Stimulated activated CD4-positive, alpha-beta T cell treated with anti-CD3 and anti-CD28 coated beads, TNF-alpha, amount 100 ng/mL, for 24 hours (primary cell): ENCODE results near the gene ACER1.
"Not testable (repeated sequence)": the region's sequence is repeated elsewhere in the genome, so short reads cannot be mapped to it uniquely, and the experiment has no call there.

Experiments used
- DNase-seq, 3 experiments: peaks; one replicate each; pipeline ENCODE4 v3.0.0-alpha.2; 2020; ENCODE audit warnings: low read depth in 3 of 3

The ACER1 gene

DNA sequence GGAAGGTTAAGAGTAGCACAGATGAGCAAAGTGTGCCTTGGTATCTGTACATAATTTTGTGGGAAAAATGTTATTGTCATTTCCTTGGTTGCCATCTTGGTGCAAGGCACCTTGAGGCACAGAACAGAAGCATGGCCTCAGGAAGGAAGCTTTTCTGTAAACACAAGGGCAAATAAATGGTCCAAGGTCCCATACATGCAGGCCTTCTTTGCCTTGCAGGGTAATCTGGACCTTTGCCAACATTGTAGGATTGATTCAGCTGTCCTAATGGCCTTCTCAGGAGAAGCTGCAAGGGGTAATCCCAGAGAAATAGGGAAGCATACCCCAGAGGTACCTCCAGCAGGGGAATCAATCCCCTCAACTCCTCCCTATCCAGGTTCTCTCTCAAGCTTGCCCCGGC is 44.7 kb downstream of the ACER1 start:
- DNase-seq, result no peak

DNA sequence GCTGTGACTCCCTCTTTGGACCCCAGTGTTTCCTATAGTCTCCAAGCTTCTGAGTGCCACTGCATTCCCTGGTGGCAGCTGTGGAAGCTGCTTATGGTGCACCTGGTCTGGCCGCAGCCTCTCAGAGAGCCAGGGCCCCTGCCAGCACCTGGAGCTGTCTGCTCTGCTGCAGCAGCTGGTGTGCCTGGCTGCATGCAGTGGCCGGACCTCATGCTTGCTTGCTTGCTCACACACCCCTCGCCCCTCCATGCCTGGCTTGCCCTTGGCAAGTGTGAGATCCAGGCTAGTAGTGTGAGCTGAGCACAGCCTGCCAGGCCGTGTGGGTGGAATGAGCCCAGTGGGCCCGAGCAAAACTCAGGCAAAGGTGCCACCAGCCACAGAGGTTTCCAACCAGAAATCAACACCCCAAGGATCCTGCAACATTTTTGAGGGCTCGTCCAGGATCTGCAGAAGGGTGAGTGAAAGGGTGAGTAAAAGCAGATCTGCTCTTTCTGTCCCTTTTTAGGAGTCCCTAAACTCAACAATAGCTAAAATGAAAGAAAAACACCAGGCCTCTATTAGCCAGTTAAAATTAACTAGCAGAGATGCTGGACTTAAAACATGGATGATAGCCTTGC is 46.0 kb downstream of the ACER1 start:
- no peak for DNase-seq

DNA sequence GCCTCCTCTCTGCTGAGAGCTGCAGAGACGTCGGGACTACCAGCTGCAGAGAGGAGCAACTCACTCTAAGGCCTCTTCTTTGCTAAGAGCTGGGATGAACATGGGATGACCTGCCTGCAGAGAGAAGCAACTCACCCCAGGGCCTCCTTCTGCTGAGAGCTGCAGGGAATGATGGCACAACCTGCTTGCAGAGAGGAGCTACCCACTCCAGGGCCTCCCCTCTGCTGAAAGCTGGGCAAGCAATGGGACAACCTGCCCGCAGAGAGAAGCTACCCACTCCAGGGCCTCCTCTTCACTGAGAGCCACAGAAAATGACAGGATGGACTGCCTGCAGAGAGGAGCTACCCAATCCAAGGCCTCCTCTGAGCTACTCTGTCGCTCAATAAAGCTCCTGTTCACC is 46.7 kb downstream of the ACER1 start:
- DNase-seq, result no peak

DNA sequence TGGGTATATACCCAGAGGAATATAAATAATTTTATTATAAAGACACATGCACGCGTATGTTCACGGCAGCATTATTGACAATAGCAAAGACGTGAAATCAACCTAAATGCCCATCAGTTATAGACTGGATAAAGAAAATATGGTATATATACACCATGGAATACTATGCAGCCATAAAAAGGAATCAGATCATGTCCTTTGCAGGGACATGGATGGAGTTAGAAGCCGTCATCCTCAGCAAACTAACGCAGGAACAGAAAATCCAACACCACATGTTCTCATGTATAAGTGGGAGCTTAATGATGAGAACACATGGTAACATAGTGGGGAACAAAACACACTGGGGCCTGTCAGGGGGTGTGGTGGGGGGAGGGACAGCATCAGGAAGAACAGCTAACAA is 51.0 kb downstream of the ACER1 start:
- DNase-seq, result not testable (repeated sequence)

DNA sequence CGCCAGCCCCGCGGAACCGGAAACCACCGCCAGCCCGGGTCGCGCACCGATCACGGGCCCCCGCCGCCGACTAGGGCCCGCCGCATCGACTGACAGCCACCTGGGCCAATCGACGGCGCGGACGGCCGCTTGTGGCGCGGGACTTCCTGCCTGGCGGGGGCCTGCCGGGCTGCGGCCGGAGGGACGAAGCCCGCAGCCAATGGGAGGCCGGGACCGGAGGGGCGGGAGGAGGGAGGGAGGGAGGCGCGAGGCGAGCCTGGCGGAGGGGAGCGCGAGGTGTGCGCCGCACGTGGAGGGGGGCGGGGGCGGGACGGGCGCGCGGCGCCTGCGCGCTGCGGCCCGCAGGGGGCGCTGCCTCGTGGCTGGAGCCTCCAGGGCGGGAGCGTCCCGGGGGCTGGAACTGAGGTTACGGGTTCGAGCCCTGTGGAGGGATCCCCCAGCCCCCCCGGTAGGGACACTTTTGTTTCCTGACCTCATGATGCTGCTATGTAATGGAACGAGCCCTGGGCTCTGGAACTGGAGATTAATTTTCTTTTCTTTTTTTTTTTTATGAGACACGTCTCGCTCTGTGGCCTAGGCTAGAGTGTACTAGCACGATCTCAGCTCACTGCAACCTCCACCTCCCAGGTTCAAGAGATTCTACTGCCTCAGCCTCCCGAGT is 53.4 kb downstream of the ACER1 start, which contains the start of gene MLLT1:
Gene MLLT1, minus strand, starts transcription at position 45 of the 661 bp plus-strand sequence. CDS start 191 bp downstream, outside the sequence.
- DNase-seq, result peak; percentile 91 to 96 (median 95)

DNA sequence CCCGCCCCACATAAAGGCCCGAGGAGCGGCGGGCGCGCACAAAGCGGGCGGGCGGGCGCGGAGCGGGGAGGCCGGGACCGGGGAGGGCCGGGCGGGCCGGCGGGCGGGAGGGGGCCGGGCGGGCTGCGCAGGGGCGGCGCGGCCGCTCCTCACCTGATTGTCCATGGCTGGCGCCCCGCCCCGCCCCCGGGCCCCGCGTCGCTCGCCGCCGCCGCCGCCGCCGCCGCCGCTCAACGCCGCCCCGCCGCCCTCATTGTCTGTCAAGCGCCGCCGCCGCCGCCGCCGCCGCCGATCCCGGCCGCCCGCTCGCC is 53.8 kb downstream of the ACER1 start:
- DNase-seq, result no peak

DNA sequence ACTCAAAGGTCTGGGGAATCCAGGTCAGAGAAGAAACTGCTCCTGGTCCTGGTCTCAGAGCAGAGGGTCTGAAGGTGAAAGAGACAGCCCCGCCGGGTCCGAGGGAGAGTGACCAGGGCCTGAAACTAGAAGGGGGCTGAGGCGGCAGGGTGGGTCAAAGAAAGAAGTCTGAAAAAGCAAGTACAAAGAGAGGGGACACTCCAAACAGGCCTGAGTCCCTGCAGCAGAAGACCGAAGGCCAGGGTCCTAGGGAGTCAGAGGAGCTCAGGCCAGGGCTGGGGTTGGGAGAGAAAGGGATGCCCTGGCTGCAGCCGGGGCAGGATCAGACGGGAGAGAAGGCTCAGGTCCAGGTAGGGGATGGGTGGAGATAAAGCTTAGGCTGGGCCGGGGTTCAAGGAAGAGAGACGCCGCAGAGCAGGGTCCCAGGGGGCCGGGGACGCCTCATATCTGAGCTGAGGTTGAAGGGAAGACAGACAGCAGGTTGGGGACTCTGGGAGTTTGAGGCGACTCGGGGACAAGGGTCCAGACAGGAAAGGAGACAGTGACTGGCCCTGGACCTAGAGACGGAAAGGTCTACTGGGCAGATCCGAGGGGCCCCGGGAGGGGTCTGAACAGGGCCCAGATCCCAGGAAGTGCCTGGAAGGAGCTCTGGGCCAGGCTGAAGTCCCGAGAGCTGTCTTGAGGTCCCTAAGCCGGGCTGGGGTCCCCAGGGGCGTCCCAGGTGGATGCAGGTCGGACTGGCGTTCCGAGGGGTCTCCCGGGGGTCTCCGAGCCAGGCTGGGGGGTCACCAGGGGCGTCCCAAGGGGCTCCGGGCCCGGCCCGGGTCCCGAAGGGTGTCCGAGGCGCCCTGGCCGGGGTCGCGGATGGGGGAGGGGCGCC is 54.4 kb downstream of the ACER1 start:
- no peak for DNase-seq

DNA sequence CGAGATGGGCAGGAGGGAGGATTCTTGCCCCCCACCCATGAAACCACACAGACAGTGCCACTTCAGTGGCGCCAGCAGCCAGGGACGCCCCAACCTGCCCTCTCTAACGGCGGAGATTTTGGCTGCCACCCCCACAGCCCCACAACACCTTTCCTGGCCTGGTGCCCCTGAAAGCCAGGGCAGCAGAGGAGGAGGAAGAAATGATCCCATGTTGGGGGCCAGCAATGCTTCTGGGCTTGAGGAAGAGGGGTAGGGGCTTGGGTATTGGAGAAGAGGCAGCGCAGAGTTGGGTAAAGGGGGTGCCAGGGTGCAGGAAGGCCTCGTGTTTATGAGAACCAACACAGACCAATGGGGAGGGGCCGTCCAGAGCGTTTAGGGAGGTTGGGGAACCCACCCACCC is 55.4 kb downstream of the ACER1 start:
- DNase-seq, result no peak

DNA sequence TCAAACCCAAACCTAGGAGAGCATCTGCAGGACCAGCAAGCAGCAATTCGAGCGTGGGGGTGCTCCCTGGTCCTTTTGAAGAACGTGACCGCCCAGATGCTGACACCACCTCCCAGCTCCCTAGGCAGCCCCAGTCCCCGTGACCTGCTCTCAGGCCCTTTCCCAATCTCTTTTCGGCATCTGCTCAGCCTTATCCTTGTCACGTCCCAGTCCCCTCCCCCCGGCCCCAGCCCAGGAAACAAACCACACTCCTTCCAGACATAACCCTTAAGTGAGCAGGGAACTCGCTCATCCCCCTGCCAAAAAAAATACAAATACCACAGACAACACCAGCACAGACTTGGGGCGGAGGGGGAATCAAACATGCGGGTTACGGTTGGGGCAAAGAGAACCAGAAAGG is 57.0 kb downstream of the ACER1 start:
- no peak for DNase-seq

DNA sequence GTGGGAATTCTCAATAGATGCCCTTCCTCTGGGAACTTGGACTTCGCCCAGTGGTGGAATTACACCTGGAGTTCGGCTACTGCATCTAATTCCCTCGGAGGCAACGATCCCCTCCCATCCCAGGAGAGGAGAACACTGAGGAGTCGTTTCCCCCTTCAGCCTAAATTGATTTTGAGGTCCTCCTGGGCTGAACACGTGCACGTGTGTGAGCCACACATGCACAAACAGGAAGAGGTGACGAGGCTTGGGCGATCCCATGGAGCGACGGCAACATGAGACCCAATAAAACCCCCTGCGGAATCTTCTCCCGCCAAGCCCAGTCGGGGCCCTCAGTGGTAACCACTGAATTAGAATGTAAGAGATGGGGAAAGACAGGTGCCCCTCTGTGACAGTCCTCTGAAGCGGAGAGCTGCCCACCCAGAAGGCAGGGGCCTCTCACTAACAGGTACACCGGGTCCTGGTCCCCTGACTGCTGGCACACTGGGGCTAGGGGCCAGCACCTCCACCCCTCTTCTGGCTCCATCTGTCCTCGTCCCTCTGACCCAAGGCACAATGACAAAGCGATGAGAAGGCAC is 58.2 kb downstream of the ACER1 start:
- DNase-seq, result no peak

DNA sequence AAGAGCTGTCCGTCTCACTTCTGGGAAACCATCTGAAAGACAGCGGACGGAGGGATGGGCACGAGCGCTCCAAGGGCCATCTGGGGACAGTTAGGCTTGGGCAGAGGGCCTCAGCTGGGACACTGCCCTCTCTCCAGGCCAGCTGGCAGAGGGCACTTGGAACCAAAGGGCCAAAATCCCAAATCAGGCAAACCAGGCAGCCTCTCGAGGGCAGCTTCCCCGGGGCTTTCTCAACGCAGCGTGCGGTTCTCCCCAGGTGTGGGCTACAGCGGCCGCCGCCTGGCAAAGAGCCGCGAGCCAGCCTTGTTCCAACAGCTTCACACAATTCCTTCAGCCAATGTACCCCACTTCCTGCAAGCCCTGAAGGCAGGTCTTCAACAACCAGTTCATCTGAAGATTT is 58.7 kb downstream of the ACER1 start:
- DNase-seq, result no peak

DNA sequence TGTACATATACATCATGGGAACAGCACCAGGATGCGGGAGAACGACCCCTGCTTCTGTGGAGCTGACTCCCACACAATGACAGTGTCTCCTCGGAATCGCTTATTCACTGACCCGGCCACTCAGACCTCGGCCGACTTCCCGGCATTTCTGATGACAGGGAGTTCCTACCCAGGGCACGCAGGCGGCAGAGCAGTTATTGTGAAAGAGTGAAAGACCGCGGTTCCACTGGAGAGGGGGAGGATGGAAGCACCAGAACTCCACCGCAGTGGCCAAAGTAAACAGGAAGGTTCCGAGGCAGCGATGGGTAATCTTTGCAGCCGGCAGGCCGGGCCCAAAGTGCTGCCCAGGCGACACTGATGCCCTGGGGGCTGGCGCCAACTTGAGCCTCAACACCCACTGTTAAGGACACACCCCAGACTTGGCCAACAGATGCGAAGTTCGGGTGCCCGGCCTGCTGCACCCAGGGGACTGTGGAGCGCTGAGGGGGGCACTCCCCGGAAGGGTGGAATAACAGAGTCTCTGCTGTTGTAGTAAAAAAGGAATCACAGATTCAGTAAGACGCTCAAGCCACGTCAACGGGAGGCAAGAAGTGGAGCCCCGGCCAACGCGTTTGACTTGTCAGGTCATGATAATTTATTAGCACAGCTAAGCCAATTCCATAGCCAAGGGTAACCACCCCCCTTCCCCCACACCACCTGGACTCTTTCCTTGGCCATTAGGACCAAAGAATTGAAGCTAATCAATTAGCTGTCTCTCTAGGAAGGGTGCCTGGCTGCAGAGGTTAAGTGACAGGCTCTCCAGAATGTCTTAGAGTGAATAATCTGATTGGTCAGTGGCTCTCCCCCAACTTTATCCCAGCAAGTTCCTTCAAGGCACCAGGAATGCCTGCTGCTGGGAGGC is 59.5 kb downstream of the ACER1 start:
- no peak for DNase-seq

DNA sequence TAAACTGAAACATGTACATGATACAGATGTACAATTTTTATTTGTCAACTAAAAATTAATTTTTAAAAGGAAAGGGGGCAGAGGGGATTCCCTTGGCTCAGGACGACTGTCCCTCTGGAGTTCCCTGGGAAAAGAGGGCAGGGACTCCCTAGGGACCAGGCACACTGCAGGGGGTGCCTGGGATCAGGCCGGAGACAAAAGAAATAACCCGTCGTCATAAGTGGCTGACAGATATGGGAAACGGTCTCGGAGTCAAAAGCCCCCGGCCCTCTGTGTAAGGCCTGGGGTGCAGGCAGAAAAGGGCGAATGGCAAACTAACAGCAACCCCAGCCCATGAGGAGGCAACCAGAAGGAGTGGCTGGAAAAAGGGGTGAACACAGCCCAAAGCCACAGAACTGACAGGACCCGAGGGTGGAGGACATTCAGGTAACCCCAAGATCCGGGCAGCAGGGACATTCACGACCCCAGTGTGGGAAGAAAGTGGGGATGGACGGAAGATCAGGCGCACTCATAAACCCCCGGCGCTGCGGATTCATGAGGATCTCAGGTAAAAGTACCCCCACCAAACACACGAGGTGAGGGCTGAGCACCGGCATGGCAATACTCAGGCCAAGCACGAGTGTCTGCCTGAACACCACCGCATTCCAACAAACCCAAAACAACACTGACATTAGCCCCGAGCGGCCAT is 60.4 kb downstream of the ACER1 start:
- no peak for DNase-seq

DNA sequence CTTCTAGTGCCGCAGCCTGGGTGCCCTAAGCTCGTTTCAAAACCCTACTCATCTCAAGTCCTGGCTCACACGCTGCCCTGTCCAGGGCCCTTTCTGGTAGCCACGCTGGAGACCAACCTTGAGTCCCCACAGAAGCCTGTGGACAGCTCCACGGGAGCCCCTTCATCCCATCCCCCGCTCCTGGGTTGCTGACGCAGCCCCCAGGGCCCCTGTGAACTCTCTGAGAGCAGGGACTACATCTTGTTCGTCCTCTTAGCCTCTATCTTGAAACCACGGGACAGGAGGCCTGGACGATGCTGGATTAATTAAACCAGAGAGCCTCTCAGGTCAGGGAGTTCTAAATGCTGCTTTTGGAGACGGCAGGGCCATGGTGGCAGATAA is 61.0 kb downstream of the ACER1 start:
- no peak for DNase-seq

DNA sequence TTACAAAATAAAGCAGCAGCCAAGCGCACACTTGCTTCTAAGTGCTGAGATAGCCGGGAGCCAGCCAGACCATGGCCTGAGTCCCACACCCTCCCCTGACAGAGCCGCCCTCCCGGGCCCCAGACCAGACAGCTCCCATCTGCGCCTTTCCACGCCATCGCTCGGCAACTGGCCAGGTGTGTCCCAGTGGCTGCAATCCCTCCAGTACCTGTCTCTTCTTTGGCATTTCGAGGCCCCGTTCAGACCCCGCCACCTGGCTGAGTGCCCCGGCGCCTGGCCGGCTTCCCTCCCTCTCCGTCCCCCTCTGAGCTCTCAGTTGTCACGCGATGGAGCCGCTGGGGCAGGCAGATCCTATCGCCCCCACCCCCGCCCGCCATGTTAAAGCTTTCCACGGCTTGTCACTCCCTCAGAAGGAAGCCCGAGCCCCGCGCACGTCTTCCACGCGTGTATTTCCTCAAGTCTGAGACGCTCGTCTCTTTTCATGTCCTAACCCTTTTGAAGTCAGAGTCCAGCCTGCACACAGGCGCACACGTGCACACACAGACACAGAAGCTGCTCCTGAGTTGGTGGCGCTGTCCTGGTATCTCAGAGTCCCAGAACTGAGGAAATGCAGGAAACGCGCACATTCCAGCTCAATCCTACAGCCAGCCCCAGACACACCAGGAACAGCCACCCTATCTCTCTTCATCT is 61.5 kb downstream of the ACER1 start:
- DNase-seq, result no peak

DNA sequence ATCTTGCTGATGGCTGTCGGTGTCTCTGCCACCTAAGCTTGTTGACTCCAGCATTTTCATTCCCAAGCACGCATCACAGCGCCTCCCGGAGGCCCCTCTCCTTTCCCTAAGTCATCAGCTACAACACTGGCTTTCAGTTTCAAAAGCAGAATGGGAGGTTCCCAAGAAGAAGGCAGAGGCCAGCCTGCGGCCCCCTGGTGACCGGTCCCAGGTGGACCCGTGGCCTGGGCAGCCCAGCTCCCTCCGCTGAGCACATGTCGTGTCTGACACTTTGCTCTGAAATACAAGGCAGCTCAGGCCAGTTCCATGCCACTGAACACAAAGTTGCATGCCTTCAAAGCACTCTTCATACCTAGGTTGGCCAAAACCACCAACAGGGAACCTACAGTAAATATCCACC is 62.2 kb downstream of the ACER1 start:
- no peak for DNase-seq

DNA sequence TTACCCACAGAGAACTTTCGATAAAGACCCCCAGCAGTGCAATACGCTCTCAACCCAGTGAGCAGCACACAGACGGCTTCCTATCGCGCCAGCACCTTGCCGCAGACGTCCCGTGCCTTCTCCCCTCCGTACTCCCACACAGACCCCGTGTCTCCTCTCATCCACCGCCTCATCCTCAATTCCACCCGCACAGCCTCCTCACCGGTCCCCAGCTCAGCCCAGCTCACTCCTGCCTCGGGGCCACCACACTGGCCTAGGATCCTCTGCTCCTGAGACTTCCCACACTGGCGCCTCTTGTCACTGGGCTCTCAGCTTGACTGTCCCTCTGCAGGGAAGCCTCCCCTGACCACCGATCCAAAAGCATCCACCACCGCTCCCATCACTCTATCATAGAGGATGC is 62.6 kb downstream of the ACER1 start:
- no peak for DNase-seq

DNA sequence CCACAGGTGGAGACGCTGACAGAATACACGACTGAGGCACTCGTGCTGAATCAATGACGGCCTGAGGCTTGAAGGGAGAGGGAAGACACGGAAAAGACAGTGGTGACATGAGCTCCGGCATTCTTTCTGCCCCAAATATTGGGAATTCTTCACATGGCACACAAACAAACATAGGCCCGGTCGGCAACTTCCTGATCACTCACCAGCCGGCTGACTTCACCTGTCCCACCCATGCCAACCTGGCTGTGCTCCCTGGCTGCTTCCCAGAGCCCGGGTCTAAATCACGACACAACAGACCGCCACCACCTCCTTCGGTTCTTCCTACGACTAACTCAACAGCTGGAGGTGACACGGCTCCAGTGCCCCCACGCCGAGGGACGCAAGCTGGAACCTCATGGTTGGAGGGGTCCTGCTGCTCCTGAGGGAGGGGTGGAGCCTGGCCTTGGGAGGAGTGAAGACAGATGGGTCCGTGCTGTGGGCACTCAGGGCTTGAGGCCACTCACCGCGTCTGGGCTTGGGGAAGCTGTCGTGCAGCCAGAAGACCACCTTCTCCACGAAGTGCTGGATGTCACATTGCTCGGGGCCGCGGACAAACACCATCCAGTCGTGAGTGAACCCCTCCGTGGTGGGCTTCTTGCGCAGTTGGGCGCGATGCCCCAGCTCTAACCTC is 63.2 kb downstream of the ACER1 start:
- no peak for DNase-seq

DNA sequence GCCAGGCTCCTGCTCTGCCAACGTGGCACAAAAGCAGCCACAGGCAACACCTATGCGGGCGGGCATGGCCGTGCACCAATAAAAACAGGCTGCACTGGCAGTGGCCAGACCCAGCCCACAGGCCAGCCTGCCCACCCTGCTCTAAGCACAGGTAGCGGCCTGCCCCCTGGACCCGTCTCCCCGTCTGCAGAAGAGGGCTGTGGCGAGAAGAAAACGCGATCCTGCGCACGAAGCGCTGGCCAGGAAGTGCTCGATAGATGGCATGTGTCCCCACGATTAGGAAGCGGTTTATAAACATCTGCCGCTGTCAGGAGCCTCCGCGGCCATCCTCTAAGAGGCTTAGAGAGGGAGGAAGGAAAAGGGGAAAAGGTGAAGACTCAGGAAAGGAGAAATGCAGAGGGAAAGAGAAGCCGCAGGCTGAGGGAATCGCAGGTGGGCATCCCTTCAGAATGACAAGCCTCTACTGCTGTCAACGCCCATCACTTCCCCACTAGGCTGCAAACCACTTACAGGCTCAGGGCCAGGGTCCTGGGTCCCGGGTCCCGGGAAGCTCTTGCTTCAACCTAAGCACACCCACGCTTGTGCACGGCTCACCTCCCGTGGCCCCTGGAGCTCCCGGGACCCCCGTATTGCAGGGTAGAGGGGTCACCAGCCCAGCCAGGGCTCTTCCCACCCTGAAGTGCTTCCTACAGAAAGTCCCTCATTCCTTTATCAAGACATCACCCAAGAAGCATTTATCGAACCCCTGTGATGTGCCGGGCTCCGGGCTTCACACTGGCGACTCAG is 64.1 kb downstream of the ACER1 start:
- DNase-seq, result no peak
